H4 (cell line): ENCODE data around the gene CD247. TPM values are rescaled to one million over a fixed set of nuclear protein-coding genes. Genes with fewer than 3 reads are reported as not detected.
A peak's percentile ranks its signal among the peaks of the same experiment; 100 is the strongest.

Experiments used
- DNase-seq: peaks from one replicate; pipeline ENCODE4 v3.0.0-alpha.2; 2015; ENCODE audit warnings: low spot score
- total RNA-seq: library from RNA; depleted of rRNA; stranded (reverse); fragments of >200 nt; shearing (Covaris generic); gene quantifications from 2 replicates; pipeline ENCODE4 v1.2.3, GENCODE V29; 2014

CD247 gene
- total RNA-seq, 1 experiment from 2014 or later: not detected

DNA sequence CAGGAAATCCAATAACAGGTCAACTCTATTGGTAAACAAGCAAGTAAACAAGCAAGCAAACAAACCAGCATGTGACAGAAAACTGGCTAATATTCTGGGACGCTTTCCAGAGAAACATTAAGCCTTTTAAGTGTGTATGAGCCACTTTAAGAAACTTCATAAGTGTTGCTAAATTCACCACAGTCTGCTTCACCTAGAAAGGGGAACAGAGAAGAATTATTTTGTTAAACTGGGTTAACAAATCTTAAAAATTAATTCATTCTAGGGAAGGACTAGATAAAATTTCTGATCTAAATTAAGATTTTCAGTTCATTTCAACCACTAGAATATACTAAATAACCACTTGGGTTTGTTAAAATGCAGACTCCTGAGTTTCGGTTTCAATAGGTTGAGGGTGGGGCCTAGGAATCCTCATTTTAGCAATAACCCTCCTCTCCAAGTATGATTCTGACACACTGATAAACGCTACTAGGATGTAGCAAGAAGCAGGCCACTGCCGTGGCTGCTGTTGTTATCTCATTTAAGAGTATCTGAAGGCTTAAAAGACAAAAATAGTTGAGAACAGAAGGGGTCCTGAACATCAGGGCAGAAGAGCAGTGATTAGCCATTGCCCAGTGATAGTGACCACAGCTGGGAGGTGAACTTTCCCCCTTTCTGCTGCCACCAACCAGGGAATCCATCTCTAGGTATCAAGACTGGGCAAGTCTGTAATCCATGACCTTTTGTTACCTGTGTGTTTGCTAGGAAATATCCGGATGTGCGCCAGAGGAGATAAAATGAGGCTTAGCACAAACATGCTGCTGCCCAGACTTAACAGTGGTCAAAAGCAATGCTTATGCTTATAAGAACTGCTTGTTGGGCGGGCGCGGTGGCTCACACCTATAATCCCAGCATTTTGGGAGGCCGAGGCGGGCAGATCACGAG lies 24.0 kb upstream of the CD247 start:
- DNase-seq: no peak

DNA sequence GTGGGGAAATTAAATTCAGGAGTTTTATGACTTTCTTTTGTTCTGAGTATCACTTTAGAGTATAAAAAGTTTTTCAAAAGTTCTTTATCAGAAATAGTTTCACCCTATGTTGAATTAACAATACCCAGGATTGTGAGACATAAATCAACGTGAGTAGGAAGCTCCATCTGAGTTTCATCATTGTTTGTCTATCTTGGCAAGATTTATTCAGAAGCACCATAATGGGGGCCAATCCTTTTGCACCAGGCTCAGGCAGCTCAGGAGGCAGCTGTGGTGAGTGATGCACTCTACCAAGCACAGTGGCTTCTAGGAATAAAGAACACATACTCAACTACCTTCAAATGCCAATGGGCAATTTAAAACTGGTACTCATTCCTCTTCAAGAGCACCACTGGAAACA lies 23.3 kb upstream of the CD247 start:
- no peak for DNase-seq

DNA sequence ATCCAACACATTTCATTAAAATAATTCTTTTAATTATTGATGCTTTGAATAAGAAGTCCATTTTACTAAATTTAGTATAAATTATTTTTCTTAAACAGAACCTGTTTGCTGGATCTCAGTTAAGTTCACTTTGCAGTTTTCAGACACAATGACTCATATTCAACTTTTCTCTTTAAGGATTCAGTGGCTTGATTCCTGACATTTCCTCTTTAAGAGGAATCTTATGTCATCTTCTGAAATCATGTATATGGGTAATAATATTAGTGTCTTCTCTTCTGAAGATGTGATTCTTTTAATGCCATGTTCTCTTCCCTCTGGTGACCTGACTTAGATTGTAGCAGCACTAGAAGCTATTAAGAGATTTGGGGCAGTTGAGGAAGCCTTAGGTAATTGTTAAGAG lies 22.7 kb upstream of the CD247 start:
- no peak for DNase-seq

DNA sequence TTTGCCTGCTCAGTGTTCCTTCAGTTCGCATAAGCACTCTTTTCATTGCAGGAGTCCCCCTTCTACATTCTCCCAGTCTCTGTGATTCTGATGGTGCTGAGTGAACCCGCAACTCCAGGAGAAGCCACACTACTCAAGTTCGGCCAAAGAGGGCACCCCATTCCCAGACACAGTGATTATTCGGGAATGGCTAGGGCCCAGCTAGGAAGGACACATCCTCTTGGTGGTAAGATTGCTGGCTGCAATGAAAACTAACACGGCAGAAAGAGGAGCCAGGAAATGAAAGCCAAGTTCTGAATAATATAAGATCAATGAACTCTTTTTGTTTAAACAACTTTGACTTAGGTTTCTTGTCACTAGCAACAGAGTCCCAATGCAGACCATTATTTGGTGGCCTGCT lies 20.3 kb upstream of the CD247 start:
- peak; percentile 28 for DNase-seq

DNA sequence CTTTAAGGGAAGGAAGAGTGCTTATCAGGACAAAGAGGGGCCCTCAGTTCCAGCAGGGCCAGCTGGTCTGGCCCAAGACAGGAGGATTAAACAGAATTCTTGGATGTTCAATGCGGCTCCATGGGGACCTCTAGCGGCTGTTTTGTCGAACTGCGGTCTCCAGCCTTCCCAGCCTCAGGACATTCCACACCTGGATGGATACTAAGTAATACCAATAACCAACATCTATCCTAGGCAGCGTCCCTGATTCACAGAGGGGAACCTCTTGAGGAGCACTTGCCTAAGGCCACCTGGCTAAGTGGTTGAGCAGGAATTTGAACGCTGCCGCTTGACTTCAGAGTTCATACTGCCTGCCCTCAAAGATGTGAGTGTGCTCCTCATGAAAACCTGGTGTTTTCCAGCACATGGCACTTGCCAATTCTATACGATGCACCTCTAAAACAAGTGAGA lies 15.5 kb upstream of the CD247 start:
- peak; percentile 34 for DNase-seq

DNA sequence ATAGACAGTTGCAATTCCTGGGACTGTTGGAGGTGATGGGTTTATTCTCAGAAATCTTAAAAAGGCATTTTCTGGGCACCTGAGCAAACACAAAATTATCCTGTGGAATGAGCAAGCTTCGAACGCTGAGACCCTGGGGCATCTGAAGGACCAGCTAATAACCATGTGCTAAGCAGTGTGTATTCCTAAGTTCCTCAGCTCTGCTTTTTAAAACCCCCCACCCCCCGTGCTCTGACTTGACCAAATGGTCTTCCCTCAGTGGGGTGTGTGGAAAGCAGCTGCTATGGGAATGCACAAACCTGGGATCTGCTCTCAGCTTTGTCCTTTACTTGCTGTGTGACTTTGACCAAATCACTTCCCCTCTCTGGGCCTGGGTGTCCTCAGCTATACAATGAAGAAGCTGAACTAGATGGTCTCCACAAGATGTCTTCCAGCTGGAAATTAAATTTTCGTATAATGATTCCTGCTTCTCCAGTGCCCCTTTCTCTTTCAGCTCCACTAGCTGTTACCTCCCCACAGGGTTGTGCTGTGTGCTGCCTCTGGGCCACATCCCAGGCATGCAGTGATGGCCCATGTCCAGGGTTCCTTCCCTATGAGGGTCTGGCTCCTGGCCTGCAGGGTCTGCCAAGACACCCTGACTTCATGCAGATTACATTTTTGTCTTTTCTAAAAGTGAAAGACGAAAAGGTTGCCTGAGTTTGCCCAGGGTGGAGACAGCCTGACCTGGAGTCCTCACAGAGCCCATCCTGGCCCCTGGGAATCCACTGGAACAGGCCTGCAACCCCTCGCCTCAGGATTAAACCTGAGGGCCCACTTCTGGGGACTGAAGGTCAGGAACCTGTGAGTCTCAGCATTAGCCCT lies 14.9 kb upstream of the CD247 start:
- DNase-seq: no peak

DNA sequence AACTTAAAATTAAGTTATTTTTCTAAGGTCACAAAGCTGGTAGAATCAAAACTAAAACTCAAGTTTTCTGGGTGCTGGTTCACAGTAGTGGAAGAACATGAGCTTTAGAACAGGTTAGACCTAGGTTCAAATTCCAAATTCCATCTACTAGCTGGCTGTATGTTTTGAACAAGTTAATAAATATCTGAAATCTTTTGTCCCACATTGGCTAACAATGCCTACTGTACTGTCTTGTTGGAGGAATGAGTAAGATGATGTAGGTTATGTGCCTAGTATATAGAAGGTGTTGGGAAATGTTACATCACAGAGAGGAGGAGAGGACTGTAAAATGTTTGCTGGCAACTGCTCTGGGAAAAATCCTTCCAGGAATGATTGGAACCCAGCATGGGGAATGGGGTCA lies 14.0 kb upstream of the CD247 start:
- DNase-seq: no peak

DNA sequence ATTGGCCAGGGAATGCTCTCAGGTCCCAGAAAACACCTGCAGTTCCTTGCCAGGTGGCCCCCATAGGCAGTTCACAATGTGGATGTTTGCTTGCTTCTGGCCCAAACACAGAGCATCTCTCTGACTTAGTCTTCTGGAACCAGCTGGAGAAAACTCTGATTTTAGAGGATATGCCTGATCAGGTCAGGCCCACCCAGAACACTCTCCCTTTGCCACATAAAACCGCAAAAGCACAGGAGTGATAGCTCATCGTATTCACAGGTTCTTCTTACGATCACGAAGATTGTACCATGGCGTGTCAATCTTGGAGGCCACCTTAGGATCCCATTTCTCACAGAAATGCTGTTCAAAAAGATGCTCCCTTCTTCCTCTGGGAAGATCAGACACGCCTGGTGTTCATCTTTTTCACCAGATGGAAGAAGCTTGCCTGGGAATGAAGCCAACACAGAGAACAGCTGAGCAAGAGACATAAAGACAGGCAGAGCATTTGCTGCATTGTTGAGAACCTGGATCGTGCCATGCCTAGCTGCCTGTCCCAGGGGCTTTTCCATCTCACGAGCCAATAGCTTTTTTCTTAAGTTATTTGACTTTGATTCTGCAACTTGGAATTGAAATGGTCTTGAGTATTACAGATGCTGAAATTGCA lies 11.6 kb upstream of the CD247 start:
- no peak for DNase-seq

DNA sequence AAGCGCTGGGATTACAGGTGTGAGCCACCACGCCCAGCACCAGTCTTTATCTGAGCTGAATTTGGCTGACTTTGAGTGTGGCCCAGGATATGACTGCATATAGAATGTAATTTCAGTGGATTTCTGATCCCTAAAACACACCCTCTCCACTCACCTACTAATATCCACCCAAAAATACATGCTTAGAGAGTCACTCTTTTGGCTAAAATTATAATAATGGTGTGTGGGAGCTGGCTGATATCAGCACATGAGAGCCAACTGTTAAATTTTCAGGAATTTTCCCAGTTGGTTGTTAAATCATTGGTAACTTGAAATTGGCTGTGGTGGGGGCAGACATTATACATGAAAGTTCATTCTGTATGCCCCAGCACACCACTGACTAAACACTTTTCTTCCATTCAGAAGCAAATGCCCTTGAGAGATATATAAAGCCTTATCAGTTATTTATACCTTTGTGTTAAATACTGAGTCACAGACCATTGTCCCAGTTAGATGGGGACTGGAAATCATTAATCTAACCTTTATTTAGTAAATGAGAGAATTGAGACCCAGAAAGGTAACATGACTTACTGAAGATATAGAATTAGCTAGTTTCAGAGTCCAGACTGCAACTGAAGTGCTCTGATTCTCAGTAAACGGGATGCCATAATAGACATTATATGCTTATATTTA lies 9.9 kb upstream of the CD247 start:
- no peak for DNase-seq

DNA sequence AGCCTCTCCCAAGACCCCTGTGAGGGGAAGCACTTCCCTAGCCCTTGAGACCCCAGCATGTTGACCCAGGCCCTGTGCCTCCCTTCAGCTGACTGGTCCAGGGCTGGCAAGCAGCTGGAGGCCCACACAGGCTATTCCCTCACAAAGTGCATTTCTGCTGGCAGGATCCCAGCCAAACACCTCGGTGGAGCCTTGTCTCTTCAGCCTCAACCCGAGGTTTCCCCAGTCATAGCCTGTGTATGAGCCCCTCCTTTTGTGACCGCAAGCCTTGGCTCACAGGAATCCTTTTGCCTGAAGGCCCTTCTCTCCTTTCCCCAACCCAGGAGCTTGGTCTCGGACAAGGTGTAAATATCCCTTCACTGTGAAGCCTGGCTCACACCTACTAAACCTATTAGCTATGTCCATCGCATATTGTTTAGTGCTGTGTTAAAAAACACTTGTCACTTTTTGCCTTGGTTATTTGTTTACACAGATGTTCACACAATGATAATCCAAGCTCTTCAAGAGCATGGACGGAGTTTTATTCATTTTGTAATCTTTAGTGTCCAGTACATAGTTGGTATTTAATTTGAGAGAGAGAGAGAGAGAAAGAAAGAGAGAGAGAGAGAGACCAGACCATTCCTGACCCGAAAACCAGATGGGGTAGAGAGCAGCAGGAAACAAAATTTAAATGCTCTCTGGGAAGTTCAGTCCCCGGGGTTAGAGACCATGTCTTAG lies 8.5 kb upstream of the CD247 start:
- DNase-seq: no peak

DNA sequence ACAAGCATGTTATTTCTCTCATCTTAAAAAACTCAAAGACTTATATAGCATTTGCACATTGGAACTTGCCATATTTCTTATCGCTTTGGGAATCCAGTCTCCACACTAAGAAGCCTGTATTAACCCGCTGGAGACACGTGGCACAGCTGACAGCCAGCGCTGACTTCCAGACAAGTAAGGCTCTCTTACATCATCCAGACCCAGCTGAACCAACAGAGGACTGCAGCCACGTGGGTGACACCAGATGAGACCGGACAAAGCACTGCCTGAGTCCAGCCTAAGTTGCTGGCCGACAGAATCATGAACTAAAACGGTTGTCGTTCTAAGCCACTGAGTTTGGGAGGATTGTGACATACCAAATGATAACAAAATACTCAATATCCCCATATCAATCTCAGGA lies 6.3 kb upstream of the CD247 start:
- DNase-seq: no peak

DNA sequence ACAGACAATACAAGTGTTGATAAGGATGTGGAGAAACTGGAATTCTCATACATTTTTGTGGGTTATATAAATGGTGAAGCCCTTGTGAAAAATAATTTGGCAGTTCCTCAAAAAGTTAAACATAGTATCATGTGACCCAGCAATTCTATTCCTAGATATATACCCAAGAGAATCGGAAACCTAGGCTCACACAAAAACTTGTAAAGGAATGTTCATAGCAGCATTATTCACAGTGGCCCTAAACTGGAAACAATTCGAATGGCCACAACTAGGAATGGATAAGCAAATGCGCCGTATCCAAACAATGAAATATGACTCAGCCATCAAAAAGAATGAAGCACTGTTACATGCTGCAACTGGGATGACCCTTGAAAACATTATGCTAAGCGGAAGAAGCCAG lies 3.9 kb upstream of the CD247 start:
- DNase-seq: peak; percentile 35

DNA sequence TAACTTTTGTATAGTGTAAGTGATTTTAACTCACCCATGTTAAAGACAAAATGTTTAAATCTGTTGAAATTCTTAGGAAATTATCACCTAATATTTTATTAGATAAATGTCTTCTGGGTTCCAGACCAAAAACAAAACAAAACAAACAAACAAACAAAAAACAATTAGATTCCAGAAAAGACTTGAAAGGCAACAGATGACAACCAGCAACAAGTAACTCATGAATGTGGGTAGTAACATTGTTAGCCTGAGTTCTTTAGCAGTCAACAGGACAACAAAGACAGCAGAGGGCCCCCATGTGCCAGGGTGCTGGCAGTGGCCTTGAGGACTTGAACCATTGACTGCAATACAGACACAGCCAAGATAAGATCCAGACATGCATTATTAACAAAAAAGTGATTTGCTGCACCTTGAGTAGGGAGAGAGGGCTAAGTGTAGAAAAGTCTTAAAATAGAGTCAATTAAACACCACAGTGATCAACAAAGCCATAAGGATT lies 2.4 kb upstream of the CD247 start:
- no peak for DNase-seq

DNA sequence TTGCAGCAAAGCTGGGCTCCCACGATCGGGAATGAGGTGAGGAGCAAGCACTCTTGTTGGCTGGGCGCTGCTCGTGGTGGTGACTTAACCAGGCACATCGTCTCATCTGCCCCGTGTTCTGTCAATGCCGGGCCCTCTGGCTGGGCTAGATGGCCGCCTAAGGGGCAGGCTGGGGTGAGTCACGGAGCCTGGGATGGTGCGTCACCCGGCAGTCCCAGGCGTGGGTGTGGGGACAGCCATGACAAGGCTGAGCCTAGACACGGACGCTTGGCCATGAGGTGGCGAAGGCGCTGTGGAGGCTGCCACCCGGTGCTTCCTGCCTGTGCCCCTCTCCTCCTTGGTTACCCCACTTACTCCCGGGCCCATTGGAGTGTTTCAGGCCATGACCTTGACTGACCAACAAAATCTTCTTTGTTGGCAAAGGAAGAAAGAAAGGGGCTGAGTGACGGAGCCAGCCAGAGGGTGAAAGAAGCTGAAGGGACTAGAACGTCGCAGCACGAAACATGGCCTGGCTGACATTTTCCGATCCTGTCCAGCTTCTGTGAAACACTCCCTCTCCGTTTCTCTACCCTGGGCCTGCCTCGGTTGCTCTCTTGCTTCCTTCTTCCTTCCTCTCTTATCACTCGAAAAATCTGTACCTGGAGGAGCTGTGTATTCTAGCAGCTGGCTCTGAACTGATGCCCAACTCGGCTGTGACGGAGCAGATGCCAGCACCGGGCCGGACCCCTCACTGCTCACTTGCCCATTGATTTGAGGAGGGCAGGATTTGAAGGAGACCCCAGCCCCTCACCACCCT lies 596 bp downstream of the CD247 start:
- DNase-seq: peak; percentile 58

DNA sequence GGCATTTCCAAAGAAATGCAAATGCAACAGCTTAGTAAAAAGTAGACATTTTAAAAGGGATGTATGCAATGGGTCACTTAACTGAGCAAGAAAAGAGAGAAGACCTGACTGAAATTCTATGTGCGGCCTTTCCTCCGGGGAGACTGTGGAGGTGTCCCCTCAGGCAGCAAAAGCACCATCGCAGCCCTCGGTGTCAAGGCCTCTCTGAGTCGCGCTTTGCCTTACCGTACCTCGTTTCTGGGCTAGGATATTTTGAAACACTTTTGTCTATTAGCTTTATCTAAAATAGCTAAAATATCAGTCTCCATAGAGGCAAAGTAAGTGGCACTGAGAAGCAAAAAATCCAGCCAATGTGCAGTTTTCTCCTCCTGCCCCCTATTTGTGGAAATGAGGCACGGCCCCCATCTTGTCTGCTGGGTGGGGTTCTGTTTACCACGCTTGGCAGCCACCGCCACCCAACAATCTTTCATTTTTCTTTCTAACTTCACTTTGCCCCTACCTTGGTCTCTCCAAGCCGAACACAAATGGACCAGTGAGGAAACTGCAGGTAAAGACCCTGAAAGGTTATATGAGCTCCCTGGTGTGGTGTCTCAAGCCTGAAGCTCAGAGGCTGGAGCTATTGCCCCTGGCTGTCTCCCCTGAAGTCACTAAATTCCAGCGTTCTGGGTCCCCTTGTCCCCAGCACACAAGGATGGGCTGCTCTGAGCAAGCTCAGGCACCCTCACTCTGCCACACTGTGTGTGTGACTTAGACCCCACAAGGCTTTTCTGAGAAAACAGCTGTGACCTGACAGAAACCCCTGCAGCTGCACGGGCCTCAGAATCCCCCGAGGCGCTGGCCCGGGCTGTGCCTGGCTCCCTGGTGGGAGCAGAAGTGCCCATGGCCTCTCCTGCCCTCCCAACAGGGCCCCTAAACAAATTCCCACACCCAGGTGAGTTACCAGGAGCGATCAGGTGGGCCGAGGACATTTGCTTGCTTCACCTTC lies 1.6 kb downstream of the CD247 start:
- DNase-seq: no peak

DNA sequence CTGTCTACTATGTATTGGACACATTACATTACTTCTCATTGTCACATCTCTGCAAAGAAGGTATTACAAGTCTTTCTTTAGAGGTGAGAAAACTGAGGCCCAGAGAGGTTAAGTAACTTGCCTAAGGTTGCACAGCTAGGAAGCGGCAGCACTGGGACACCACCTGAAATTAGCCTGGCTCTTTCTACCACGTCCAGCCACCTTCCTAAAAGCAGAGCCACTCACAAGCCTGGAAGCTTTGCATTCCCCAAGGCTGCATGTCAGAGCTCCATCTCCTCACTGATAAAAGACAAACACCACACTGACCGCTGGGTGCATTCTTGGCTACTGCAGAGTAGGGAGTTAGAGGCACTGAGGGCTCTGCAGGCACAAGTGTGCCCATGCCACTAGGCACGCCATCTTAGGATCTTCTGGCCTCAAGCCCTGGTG lies 2.4 kb downstream of the CD247 start:
- DNase-seq: no peak

DNA sequence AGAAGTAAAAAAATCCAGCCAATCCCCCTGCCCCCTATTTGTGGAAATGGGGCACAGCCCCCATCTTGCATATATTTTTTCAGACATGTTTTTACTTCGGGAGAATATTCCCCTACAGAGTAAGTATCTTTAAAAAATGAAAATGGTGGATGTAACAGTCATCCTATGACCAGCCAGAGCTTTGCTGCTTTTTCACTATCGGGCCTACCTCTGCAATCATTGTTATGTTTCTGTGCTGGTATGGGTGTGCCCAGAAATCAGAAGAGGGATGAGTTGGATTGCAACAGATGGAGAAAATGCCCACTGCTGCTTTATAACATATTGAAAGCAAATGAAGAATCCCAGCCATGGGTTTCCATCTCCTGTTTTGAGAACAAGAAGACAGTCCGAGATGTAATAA lies 2.9 kb downstream of the CD247 start:
- DNase-seq: no peak

DNA sequence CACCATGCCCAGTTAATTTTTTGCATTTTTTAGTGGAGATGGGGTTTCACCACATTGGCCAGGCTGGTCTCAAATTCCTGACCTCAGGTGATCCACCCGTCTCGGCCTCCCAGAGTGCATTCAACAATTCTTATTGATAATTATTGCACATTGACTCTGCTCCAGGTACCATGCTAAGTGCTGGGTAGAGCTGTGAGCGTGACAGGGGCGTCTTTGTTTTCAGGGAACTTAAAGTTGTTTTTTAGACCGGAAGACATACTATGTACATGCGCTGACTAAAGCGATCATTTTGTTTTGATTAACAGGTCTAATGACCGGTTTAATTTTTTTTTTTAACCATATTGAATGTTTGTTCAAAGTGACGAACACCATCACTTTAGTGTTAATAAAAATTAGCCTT lies 4.0 kb downstream of the CD247 start:
- DNase-seq: no peak
